HG03439 (cell line): ENCODE data around the gene KCNQ2.

Experiments used
- ATAC-seq: cut with Tn5 transposase; IDR thresholded peaks from one replicate; pipeline ENCODE4 v1.9.1; 2021; ENCODE audit warnings: mild to moderate bottlenecking, moderate library complexity; ENCODE audit not compliant: unreplicated experiment

The KCNQ2 gene

DNA sequence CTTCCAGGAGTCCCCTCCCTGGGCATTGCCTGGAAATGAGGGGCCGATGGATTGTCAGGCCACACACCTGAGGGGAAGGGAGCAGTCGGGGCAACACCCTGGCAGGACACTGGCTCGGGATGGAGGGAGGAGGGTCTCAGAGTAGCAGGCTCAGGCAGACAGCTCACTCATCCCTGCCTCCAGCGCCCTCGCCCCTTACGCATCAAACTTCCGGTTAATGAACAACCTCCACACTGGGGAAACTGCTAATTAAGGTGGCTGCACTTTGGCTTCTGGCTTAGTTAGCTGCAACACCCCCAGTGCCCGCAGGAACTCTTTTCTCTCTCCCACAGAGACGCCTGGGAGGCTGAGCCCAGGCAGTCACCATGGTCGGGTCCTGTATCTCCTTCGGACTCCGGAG lies 98.0 kb downstream of the KCNQ2 start:
- no peak for ATAC-seq

- ATAC-seq, result no peak
These were observed 98.5 kb downstream of the KCNQ2 start for GRCh38 chr20:63373996-63374395.

DNA sequence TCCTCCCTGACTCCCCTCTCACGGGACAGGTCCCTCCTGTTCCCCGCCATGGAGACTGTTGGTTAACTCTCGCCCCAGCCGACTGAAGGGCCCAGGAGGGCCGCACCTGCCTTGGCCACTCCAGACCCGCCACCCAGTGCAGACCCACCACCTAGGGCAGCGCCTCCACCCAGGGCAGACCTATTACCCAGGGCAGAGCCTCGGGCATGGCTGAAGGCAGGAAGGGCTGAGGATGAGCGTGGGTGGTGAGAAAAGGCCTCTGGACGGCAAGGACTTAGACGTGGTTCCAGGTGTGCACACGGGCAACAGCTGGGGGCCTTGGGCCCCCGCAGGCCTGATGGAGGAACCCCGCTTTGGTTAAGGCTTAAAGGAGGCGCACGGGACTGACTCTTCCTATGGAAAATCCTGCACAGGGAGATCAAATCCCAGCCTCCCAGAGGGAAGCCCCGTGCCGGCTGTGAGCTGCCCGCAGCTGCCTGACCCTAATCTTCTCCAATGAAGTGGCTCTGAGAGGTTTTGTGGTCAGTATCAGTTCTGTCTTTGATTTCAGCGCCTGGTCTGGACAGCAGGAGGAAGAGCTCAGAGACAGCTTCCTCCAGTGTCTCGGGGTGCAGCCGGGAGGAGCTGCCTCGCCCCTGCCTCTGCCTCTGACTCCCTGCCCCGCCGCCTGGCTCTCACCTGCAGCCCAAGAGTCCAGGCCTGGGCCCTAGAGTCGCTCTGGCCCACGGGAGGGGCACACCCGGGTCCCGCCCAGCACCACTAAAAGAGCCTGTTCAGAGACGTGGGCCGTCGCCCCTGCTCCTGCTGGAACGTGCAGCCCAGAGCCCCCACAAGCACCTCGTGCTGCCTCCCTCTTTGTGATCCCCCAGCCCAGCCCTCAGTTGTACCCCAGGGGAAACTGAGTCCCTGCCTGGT lies 99.2 kb downstream of the KCNQ2 start:
- ATAC-seq, result no peak

DNA sequence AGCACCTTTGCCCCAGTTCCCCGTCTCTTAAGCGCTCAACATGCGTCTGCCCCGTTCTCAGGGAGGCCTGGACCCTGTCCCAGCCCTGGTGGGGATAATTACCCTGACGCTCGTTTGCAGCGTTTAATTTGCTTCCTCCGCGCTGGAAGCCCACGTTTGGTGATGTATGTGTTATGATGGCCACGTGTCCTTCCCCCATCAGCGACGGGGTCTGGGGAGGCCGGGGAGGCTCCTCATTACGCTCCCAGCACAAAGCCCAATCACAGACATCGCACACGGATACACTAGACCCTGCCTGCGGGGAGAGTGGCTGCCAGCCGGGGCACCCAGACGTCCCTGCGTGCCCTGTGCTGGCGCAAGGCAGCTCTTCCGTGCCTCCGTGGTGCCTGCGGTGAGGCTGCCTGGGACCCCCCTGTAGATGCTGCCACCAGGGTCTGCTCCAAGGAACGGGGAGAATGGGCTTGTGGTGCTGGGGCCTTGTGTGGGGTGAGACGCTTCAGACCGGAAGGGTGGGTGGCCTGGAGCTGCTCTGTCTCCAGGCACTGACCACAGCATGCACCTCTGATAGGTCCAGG lies 101.1 kb downstream of the KCNQ2 start:
- ATAC-seq, result no peak

DNA sequence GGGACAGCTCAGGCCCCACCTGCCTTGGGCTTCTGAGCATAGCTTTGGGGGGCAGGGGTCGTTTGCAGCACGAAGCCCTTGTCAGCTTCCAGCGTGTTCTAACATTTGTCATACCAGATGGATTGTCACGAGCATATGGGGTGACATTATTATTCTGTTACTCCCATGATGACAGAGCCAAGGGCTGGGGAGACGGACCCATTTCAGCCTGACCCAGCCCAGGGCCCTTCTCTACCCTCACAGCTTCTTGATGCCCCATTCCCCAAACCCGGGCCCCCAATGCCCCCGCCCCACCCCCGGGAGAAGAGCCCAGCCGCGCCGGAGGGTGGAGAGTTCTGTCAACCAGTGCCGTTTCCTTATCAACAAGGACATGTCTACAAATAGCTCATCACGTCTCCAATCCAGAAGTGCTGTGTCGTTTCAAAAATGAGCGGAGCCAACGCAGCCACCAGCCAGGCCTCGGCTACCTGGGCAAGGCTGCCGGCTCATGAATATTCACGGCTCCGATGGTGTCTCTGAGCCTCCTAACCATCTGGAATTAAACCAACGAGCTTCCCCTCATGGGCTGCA lies 101.8 kb downstream of the KCNQ2 start:
- ATAC-seq, result no peak

- ATAC-seq, result no peak
These were observed 102.5 kb downstream of the KCNQ2 start for GRCh38 chr20:63369724-63370617.

DNA sequence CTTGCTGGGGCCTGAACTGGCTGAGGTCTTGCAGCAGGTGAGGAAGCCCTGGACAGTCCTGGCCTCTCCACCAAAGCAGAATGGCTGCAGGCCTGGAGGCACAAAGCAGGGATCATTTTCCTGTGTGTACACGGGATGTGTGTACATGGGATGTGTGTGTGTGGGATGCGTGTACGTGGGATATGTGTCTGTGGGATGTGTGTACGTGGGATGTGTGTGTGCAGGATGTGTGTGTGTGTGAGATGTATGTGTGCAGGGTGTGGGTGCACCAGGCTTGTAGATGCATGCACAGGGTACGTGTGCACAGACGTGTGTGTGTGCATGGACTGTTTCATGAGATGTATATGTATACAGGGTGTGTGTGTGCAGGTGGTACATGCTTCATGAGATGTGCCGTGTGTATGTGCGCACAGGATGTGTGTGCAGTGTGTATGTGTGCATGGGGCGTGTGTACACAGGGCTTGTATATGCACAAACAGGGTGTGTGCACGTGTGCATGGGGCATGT lies 103.4 kb downstream of the KCNQ2 start:
- no peak for ATAC-seq

- no peak for ATAC-seq
These were observed 104.3 kb downstream of the KCNQ2 start for GRCh38 chr20:63368151-63368550.

- no peak for ATAC-seq
These were observed 104.9 kb downstream of the KCNQ2 start for GRCh38 chr20:63367446-63368055.

DNA sequence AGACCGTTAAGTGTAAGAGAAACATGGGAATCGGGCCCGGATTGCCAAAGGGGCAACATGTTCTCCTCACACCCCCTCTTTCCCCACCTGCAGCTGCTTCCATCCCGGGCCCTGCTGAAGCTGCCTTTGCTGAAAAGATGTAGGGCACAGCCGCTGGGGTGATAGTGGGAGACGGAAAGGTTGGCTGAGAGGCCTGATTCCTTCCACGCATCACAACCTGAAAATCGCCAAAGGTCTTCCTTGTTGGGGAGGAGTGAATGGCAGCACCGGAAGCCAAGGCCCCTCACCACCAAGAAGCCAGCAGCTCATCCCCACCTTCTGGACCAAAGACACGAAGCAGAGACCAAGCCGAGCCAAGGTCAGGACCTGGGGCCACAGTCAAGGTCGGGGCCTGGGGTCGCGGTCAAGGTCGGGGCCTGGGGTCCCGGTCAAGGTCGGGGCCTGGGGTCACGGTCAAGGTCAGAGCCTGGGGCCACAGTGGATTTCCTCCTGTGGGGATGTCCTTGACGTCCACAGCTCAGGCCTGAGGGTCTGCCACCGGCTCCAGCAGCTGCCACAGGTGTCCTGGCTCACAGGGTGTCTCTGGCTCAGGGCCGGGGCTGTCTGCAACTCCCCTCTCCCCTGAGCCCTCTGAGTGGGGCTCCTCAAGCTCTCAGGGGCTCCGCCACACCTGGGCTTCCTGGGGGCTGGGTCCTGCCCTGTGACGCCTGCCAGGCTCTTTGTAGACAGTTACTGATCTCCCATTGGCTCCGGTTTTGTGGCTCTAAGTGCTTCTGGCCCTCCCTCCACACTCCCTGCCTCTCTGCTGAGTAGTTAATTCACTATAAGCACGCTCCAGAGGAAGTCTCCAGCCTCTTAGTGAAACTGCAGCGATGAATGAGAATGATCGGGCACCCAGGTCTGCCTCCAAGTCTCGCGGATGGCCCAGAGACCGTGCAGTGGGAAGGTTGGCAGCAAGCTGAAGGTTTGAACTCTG lies 105.8 kb downstream of the KCNQ2 start:
- ATAC-seq, result no peak

DNA sequence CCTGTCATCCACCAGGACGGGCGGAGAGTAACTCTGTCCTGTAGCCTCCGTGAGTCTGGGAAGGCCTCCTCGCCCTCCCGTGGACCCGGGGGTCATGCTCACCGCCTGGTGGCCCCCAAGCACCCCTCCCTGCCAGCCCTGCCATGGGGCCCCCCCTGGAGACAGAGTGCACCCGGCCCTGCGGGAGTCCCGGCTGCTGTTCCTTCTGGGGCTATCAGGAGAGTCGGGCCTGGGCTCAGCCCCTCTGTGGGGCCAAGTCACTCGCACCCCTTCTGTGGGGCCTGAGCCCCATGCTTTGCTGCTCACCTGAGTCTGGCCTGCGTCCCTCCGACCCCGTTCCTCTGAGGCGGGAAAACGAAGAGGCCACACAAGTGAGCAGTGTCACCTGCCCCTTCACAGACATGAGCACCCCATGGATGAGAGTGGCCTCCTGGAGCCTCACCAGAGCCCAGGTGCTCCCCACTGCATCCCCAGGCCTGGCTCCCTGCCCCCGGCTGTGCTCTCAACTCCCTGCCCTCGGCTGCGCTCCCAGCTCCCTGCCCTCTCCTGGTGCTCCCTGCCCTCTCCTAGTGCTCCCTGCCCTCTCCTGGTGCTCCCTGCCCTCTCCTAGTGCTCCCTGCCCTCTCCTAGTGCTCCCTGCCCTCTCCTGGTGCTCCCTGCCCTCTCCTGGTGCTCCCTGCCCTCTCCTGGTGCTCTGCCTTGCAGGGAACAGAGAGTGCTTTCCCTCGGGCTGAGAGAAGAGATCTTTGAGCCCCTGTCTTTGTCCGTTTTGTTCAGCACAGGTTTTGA lies 106.7 kb downstream of the KCNQ2 start:
- no peak for ATAC-seq

GRCh38 chr20:63364801-63365585 lies 107.5 kb downstream of the KCNQ2 start:
- ATAC-seq, result no peak

- no peak for ATAC-seq
These were observed 108.4 kb downstream of the KCNQ2 start for GRCh38 chr20:63363981-63364561.

DNA sequence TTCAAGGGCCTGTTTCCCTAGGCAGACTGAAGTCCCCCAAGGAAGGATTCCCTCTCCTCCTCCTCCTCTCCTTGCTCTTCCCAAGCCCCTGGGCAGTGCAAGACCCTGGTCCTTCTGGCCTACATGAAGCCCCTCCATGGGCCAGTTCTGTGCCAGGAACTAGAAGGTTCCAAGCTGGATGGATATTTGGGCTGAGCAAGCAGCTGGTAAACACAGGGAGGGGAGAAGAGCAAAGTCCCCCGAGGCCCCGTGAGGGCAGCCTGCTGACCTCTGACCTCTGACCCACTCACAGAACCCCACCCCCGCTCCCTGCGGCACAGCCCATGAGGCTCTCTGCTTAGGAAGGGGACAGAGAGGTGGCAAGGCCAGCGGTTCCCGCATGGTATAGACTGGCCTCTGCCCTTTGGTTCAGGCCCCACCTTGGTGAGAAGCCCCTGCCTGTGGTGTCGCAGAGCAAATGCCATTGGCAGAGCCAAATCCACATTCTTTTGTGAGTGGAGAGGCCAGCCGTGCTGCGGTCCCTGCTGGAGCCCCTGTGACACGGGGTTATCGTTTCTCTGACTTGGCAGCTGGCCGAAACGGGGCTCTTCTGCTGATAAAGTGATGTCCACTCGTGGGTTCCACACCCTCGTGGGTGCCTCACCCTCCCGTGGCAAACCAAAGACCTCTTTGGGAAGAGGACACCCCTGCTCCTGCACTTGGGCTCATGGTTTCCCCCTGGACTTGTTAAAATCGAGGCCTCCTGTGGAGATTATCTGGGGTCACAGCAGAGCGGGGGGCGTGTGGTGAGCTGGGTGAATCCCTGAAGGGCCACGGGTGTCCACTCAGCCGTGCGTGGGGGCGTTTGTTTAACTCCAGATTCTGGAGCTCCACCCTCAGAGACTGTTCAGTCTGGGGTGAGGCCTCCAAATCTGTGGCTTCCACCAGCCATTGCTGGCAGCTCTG lies 109.2 kb downstream of the KCNQ2 start:
- no peak for ATAC-seq

DNA sequence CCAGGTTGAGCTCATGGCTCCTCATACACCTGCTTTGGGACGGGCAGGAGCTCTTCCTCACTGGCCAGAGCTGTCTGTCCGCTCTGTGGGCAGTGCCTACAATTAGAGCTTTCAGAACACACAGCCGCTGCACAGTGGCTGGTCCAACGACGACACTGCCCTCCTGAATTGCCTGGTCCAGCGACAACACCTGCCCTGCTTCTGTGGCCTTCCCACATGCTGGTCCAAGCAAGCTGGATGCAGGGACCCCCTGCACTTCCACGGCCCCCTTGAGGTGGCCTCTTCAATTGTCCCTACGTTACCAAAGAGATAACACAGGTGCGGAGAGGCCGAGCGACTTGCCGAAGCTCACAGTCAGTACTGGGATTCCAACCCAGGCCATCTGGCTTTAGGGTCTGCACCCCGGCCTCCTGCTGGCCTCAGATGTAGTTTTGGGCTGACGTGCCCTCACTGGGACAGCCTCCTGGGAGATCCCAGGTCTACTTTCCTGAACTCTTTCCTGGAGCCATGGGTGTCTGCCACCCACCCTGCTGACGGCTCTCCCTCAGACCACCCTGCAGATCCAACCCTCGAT lies 109.9 kb downstream of the KCNQ2 start:
- ATAC-seq, result no peak
